ENCODE measurements around the gene C1orf141. TPM values are rescaled to one million over a fixed set of nuclear protein-coding genes. Genes with fewer than 3 reads are reported as not detected.
A peak's percentile ranks its signal among the peaks of the same experiment; 100 is the strongest.

C1orf141 gene
- total and polyA plus RNA-seq, 2 of the 8 experiments (the other 6 are each of a cell fraction or from before 2014, with no cell fraction given) = not detected

DNA sequence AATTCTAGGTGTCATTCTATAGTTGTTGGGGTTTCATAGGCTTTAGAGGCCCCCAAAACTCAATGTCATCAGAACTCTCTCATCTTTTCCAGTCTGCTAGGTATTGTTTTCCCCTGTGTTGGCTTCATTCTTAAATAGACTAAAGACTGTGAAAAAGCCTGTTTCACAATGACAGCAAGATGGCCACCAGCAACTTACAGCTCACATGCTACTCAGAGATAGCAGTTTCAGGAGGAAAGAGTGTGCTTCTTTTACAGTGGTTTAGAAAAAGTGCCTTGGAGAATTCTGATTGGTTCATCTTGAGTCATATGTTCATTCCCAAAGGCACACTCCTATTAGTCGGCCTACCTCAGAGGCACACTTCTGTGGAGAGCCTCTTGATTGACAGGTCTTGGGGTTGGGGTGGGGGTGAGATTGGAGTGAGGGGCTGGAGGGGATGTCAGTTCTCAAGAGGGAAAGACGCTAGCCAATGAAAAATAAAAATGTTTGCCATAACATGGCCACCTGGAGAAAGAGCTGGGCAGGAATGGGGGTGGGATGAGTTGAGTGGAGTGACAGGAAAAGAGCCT, 40.0 kb upstream of the C1orf141 start:
- FAIRE-seq = no peak
- Histone ChIP-seq H3K27me3 (replicated peaks in 1 of 4; ENCODE audit: control insufficient read depth in 3 of 4, extremely low read depth in 1 of 4, insufficient read depth in 3 of 4, low read length in 3 of 4) (no peaks in the 10 kb centered on the region), H2BK12ac (ENCODE audit: low read depth, low read length) (no peak overlapping the region), H3K79me1 (ENCODE audit: low read depth, low read length) (no peaks in the 10 kb centered on the region), H3K56ac (replicated peaks; ENCODE audit: insufficient read length, low read depth, low read length) (peak overlapping the region; percentile 11), H3K23ac (ENCODE audit: insufficient read length) (no peak overlapping the region), H2AFZ (ENCODE audit: low read length) (0 out of 2 replicates have a peak overlapping the region, but pooled peaks have one; percentile 32), H3K4ac (replicated peaks; ENCODE audit: insufficient read length, low read depth, low read length) (no peak overlapping the region), H2BK15ac (ENCODE audit: low read length) (no peak overlapping the region), H3K14ac (ENCODE audit: insufficient read length) (no peak overlapping the region), H2AK5ac (ENCODE audit: low read depth, low read length) (no peak overlapping the region), H4K91ac (replicated peaks; ENCODE audit: insufficient read length, low read length) (no peak overlapping the region), H4K5ac (ENCODE audit: insufficient read length, low read depth, low read length) (no peak overlapping the region), H4K20me1 (replicated peaks in 1 of 2; ENCODE audit: control insufficient read depth in 1 of 2, insufficient read depth in 2 of 2, low read length in 2 of 2) (no peaks in the 10 kb centered on the region), H3K4me2 (ENCODE audit: insufficient read depth in 1 of 2, low read depth in 2 of 2, low read length in 2 of 2) (no peak overlapping the region), H3K36me3 (ENCODE audit: control insufficient read depth in 2 of 4, insufficient read depth in 4 of 4, low read length in 3 of 4) (no peaks in the 10 kb centered on the region), H3K79me2 (ENCODE audit: control insufficient read depth in 1 of 2, insufficient read depth in 2 of 2, low read length in 2 of 2) (no peaks in the 10 kb centered on the region), H3K4me1 (replicated peaks in 1 of 4; ENCODE audit: control insufficient read depth in 3 of 4, insufficient read depth in 4 of 4, low read length in 3 of 4) (no peaks in the 10 kb centered on the region), H4K8ac (ENCODE audit: extremely low read depth, insufficient read depth, low read length) (no peak overlapping the region), H3K9ac (replicated peaks in 1 of 4; ENCODE audit: extremely low read depth in 1 of 4, low read depth in 3 of 4, low read length in 3 of 4) (no peak overlapping the region), H2BK120ac (replicated peaks; ENCODE audit: low read depth, low read length) (no peak overlapping the region), H2BK5ac (ENCODE audit: low read depth, low read length) (no peak overlapping the region), H3K9me3 (ENCODE audit: insufficient read depth in 2 of 2, low read depth in 1 of 2, low read length in 1 of 2) (no peaks in the 10 kb centered on the region), H3K23me2 (ENCODE audit: low read depth, low read length) (no peaks in the 10 kb centered on the region), H3K27ac (ENCODE audit: low read depth, low read length) (no peak overlapping the region), H3K4me3 (ENCODE audit: extremely low read depth in 1 of 4, insufficient read depth in 2 of 4, low read depth in 3 of 4, low read length in 4 of 4) (no peak overlapping the region), H3K18ac (ENCODE audit: extremely low read depth, low read length) (no peak overlapping the region), H2BK20ac (ENCODE audit: low read length) (no peak overlapping the region)
- ChIA-PET CTCF (ENCODE audit: partially characterized antibody) (interaction anchor here (0.7 kb wide), 1 partner anchor 377 kb away, joined by 3 read pairs; no protein-coding TSS in a partner anchor), POLR2A (ENCODE audit: partially characterized antibody) (no interaction called here)
- 89% methylated on average over 1 of the region's 2 CpGs; no CpG with 5 or more reads in 1 of the 2 experiments for WGBS, 2 experiments (ENCODE audit: extremely low coverage in 1 of 2, insufficient coverage in 1 of 2, insufficient read length in 1 of 2, insufficient replicate concordance in 2 of 2, low coverage in 1 of 2, low lambda C conversion rate in 2 of 2, missing lambda C conversion rate in 1 of 2)
- no peak for DNase-seq (ENCODE audit: low read depth in 1 of 2, low spot score in 2 of 2)
- no peak for TF ChIP-seq EZH2 (IDR thresholded peaks at IDR 0.05; ENCODE audit: low read depth, low read length, severe bottlenecking)
- TF ChIP-seq JUND (IDR thresholded peaks at IDR 0.05; ENCODE audit: low read length) = no peak
- TF ChIP-seq KDM1A (IDR thresholded peaks at IDR 0.05; ENCODE audit: borderline replicate concordance, low read length) = no peak
- TF ChIP-seq SP2 (IDR thresholded peaks at IDR 0.05; ENCODE audit: low read length) = no peak
- TF ChIP-seq, protein P1, sequence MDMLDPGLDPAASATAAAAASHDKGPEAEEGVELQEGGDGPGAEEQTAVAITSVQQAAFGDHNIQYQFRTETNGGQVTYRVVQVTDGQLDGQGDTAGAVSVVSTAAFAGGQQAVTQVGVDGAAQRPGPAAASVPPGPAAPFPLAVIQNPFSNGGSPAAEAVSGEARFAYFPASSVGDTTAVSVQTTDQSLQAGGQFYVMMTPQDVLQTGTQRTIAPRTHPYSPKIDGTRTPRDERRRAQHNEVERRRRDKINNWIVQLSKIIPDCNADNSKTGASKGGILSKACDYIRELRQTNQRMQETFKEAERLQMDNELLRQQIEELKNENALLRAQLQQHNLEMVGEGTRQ (IDR thresholded peaks at IDR 0.05; ENCODE audit: low read length) = no peak
- TF ChIP-seq GTF2F1 (IDR thresholded peaks at IDR 0.05; ENCODE audit: borderline replicate concordance, low read depth, low read length) = no peak
- no peak for TF ChIP-seq CBX5 (IDR thresholded peaks at IDR 0.05; ENCODE audit: low read depth, low read length)
- no peak for TF ChIP-seq EGR1 (IDR thresholded peaks at IDR 0.05; ENCODE audit: borderline replicate concordance, low read depth, low read length)
- no peak for TF ChIP-seq FOSL1 (IDR thresholded peaks at IDR 0.05; ENCODE audit: insufficient read depth, low read depth, low read length)

All from H1 (cell line).